ENCODE results near the gene GFRAL.

GRCh38 chr6:55410674-55411073 is 83.4 kb downstream of the GFRAL start:
- TF ChIP-seq CTCF (IDR thresholded peaks at IDR 0.05) (no peak), EP300 (IDR thresholded peaks at IDR 0.05) (no peak), POLR2A (IDR thresholded peaks at IDR 0.05) (no peak)
